ENCODE data around the gene C2orf72. TPM values are rescaled to one million over a fixed set of nuclear protein-coding genes. Genes with fewer than 3 reads are reported as not detected.

Gene C2orf72
- total and polyA plus RNA-seq, 12 donors = 0.11 to 1.9 (median 0.60) TPM; not detected in 1

DNA sequence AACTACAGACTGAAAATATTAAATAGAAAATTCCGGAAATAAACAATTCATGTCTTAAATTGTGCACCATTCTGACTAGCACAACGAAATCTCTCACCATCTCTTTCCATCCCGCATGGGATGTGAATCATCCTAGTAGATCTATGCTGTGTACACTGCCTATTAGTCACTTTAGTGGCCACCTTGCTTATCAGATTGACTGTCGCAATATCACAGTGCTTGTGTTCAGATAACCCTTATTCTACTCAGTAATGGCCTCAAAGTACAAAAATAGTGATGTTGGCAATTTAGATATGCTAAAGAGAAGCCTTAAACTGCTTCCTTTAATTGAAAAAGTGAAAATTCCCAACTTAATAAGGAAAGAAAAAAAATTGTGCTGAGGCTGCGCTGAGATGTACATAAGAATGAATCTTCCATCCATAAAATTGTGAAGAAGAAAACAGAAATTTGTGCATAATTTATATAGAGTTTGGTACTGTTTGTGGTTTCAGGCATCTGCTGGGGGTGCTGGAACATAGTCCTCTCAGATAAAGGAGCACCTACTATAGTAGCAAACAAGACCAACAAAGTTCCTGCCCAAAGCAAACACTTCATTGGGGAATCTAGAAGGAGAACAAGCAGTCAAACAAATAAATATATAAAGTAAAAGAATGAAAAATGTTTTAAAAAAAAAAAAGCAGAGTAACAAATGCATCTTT, 31.4 kb downstream of the C2orf72 start:
- 63 to 72% (median 70%) methylated on average over 5 of the region's 5 CpGs for WGBS, 4 donors
- peaks cover 0 to 83% of the 10 kb centered on the region in 2 donors for H3K36me3 ChIP-seq (replicated peaks in 1 of 2)
- peaks cover 0 to 10% of the 10 kb centered on the region in 2 donors for H3K4me1 ChIP-seq (replicated peaks in 1 of 2)

GRCh38 chr2:231069379-231070054, 32.2 kb downstream of the C2orf72 start:
- Histone ChIP-seq H3K4me1 (replicated peaks in 1 of 2) (peaks cover 0 to 10% of the 10 kb centered on the region in 2 donors), H3K36me3 (replicated peaks in 1 of 2) (peaks cover 0 to 81% of the 10 kb centered on the region in 2 donors), H3K27ac (peak overlapping the region in 1 of 5 donors; percentile 28), H3K4me3 (no peak overlapping the region), H3K27me3 (no peaks in the 10 kb centered on the region), H3K9me3 (replicated peaks in 1 of 3) (no peaks in the 10 kb centered on the region)
- intact Hi-C loops (cut with DNase I) = no loop called here
- DNase-seq = peak in 3 of 7 donors; percentile 32 to 50 (median 35)
- 78 to 95% (median 83%) methylated on average over 1 of the region's 1 CpG for WGBS, 4 donors
- TF ChIP-seq, protein P1, sequence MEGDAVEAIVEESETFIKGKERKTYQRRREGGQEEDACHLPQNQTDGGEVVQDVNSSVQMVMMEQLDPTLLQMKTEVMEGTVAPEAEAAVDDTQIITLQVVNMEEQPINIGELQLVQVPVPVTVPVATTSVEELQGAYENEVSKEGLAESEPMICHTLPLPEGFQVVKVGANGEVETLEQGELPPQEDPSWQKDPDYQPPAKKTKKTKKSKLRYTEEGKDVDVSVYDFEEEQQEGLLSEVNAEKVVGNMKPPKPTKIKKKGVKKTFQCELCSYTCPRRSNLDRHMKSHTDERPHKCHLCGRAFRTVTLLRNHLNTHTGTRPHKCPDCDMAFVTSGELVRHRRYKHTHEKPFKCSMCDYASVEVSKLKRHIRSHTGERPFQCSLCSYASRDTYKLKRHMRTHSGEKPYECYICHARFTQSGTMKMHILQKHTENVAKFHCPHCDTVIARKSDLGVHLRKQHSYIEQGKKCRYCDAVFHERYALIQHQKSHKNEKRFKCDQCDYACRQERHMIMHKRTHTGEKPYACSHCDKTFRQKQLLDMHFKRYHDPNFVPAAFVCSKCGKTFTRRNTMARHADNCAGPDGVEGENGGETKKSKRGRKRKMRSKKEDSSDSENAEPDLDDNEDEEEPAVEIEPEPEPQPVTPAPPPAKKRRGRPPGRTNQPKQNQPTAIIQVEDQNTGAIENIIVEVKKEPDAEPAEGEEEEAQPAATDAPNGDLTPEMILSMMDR (IDR thresholded peaks at IDR 0.05) = no peak
- TF ChIP-seq POLR2A (IDR thresholded peaks at IDR 0.05) = no peak

More for the DNA sequence above, 31.4 kb downstream of the C2orf72 start:
- TF ChIP-seq, protein P1 (IDR thresholded peaks at IDR 0.05) = no peak
- TF ChIP-seq POLR2A (IDR thresholded peaks at IDR 0.05) = no peak
- peak in 3 of 7 donors; percentile 57 to 63 (median 60) for DNase-seq
- no peaks in the 10 kb centered on the region for H3K9me3 ChIP-seq (replicated peaks in 1 of 3)
- peak overlapping the region in 2 of 5 donors; percentile 27 to 72 for H3K27ac ChIP-seq
- no peak overlapping the region for H3K4me3 ChIP-seq
- H3K27me3 ChIP-seq = no peaks in the 10 kb centered on the region
- intact Hi-C loops (cut with DNase I) = no loop called here

DNA sequence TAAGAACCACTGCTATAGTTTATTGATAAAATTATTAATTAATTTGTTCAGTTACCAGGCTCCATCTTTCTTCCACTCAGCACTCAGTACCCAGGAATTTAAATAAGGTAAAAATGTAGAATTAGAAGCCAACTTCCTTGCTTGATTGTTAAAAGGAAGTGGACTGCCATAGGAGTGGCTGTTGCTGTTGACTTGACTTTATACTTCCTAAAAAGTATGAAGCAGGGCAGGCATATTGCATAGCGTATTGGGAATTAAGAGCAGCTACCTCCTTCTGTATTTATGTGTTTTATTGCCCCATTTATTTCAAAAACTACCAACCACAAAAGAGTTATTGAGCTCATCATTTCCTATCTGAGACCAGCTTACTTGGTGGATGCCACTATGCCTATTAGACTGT, 47.2 kb downstream of the C2orf72 start:
- H3K36me3 ChIP-seq (replicated peaks in 1 of 2) = peaks cover 0 to 88% of the 10 kb centered on the region in 2 donors
- TF ChIP-seq, protein P1 (IDR thresholded peaks at IDR 0.05) = no peak
- no peak for TF ChIP-seq POLR2A (IDR thresholded peaks at IDR 0.05)
- intact Hi-C loops (cut with DNase I) = no loop called here
- H3K27ac ChIP-seq = no peak overlapping the region
- no peaks in the 10 kb centered on the region for H3K4me1 ChIP-seq (replicated peaks in 1 of 2)
- DNase-seq = no peak
- no peaks in the 10 kb centered on the region for H3K27me3 ChIP-seq
- no peak overlapping the region for H3K4me3 ChIP-seq
- 79 to 90% (median 84%) methylated on average over 1 of the region's 1 CpG for whole genome bisulfite sequencing, 4 donors
- H3K9me3 ChIP-seq (replicated peaks in 1 of 3) = no peaks in the 10 kb centered on the region

- TF ChIP-seq, protein P1 (IDR thresholded peaks at IDR 0.05) = no peak
- no peak for TF ChIP-seq POLR2A (IDR thresholded peaks at IDR 0.05)
- no peak for DNase-seq
- H3K4me3 ChIP-seq = no peak overlapping the region
- H3K36me3 ChIP-seq (replicated peaks in 1 of 2) = peaks cover 0 to 50% of the 10 kb centered on the region in 2 donors
- H3K9me3 ChIP-seq (replicated peaks in 1 of 3) = no peaks in the 10 kb centered on the region
- H3K27ac ChIP-seq = no peak overlapping the region
- no peaks in the 10 kb centered on the region for H3K4me1 ChIP-seq (replicated peaks in 1 of 2)
- 65 to 73% (median 69%) methylated on average over 4 of the region's 4 CpGs for WGBS, 4 donors
- intact Hi-C loops (cut with DNase I) = no loop called here
- H3K27me3 ChIP-seq = no peaks in the 10 kb centered on the region
Observed at GRCh38 chr2:231088754-231089153, 51.4 kb downstream of the C2orf72 start.
